K562 (cell line): Measurements from ENCODE around the gene RHOA. TPM values are rescaled to one million over a fixed set of nuclear protein-coding genes. Genes with fewer than 3 reads are reported as not detected.

Experiments
- ATAC-seq: fragments of 200-7000 bp; cut with Tn5 transposase; 3 replicates; pipeline ENCODE4 v1.9.1; 2020; ENCODE audit warnings: moderate library complexity
- BruUV-seq: library from RNA; stranded (reverse); fragments of 400-500 nt; replicated peaks from 2 replicates; lab custom pipeline; 2021; lab: Mats Ljungman, UMichigan
- CTCF ChIA-PET: fragments of 300-600 bp; formaldehyde crosslinking; extraction: SDS; loops from one replicate; lab custom pipeline; 2021; ENCODE audit warnings: low intra/inter-chr PET ratio; lab: Yijun Ruan, JAX
- POLR2A ChIA-PET: fragments of 300-600, 350-650 bp; sonication (Branson Sonifier 250); formaldehyde crosslinking; extraction: SDS; loops from one replicate; lab custom pipeline; 2021; ENCODE audit warnings: antibody characterized with exemption, inconsistent platforms; lab: Yijun Ruan, JAX
- DNase-seq, 4 experiments: peaks; one replicate each; pipeline versions ENCODE4 v3.0.0 to v3.0.0-alpha.2; 2011 to 2018; ENCODE audit warnings: low spot score in 3 of 4, mixed read lengths in 3 of 4; ENCODE audit errors: extremely low read depth in 1 of 4
- FAIRE-seq: peaks from 2 replicates; lab custom pipeline; 2011; peaks lifted over from hg19 to GRCh38; lab: Jason Lieb, UNC
- H2AFZ ChIP-seq: 2 replicates; pipeline ENCODE4 v1.6.0; 2011; ENCODE audit warnings: low read depth, low read length, control low read depth, inconsistent platforms
- H3K27ac ChIP-seq: fragments of 200-600 bp; 3 replicates; pipeline ENCODE4 v1.8.0; 2011; ENCODE audit warnings: low read depth, mild to moderate bottlenecking, control low read depth, inconsistent platforms, low read length, moderate library complexity, mixed read lengths; ENCODE audit errors: extremely low read depth
- H3K27me3 ChIP-seq, 2 experiments: fragments of 300-600 bp in 1 of 2; 2 replicates in 1 of 2; 3 replicates in 1 of 2; pipeline versions ENCODE4 v1.6.0 to v1.8.0; 2011; ENCODE audit warnings: inconsistent platforms in 2 of 2, low read length in 2 of 2, mild to moderate bottlenecking in 1 of 2, mixed read lengths in 1 of 2, moderate library complexity in 1 of 2; ENCODE audit not compliant: control insufficient read depth in 2 of 2, insufficient read depth in 2 of 2
- H3K36me3 ChIP-seq: fragments of 300-600 bp; 3 replicates; pipeline ENCODE4 v1.8.0; 2011; ENCODE audit warnings: mild to moderate bottlenecking, low read length, inconsistent platforms; ENCODE audit not compliant: control insufficient read depth, insufficient read depth
- H3K4me1 ChIP-seq, 2 experiments: fragments of 200-600 bp in 1 of 2; replicated peaks in 1 of 2; 2 replicates in 1 of 2; 3 replicates in 1 of 2; pipeline versions ENCODE4 v1.5.1 to v1.8.0; 2011; ENCODE audit warnings: inconsistent platforms in 2 of 2, low read length in 2 of 2, mild to moderate bottlenecking in 1 of 2, mixed read lengths in 1 of 2, moderate library complexity in 1 of 2; ENCODE audit not compliant: control insufficient read depth in 2 of 2, insufficient read depth in 2 of 2
- H3K4me2 ChIP-seq: 2 replicates; pipeline ENCODE4 v1.6.1; 2011; ENCODE audit warnings: low read length, control low read depth, inconsistent platforms, mixed read lengths; ENCODE audit not compliant: insufficient read depth
- H3K4me3 ChIP-seq: fragments of 200-600 bp; sonication (generic), shearing (Covaris generic); 2 replicates; pipeline ENCODE4 v1.5.1; 2016; ENCODE audit warnings: control low read depth, inconsistent platforms
- H3K79me2 ChIP-seq: fragments of 200-600 bp; 3 replicates; pipeline ENCODE4 v1.8.0; 2011; ENCODE audit warnings: low read length, inconsistent platforms; ENCODE audit not compliant: control insufficient read depth, insufficient read depth
- H3K9ac ChIP-seq, 2 experiments: 2 replicates each; pipeline versions ENCODE4 v1.6.0 to v1.6.1; 2011; ENCODE audit warnings: low read depth in 2 of 2, low read length in 2 of 2, control low read depth in 1 of 2, inconsistent platforms in 1 of 2, mild to moderate bottlenecking in 1 of 2, mixed read lengths in 1 of 2; ENCODE audit not compliant: insufficient read depth in 1 of 2
- H3K9me1 ChIP-seq: one replicate; pipeline ENCODE4 v1.6.0; 2011; ENCODE audit warnings: inconsistent platforms, mild to moderate bottlenecking, low read length, moderate library complexity; ENCODE audit not compliant: control insufficient read depth, insufficient read depth
- H3K9me3 ChIP-seq: replicated peaks from 2 replicates; pipeline ENCODE4 v1.5.1; 2011; ENCODE audit warnings: low read depth, low read length, inconsistent platforms; ENCODE audit not compliant: control insufficient read depth, insufficient read depth
- H4K20me1 ChIP-seq: replicated peaks from 2 replicates; pipeline ENCODE4 v1.6.1; 2011; ENCODE audit warnings: low read length, inconsistent platforms, mixed read lengths; ENCODE audit not compliant: control insufficient read depth, insufficient read depth
- BHLHE40 ChIP-seq: IDR thresholded peaks from 2 replicates; pipeline ENCODE4 v1.6.1; 2011; ENCODE audit warnings: low read length, improper control_type of control experiment
- CBFA2T2 ChIP-seq: fragments of 450-650 bp; conservative IDR thresholded peaks from 2 replicates; pipeline ENCODE4 v1.6.1; 2017; ENCODE audit warnings: mild to moderate bottlenecking
- GATAD2B ChIP-seq: fragments of 450-650 bp; IDR thresholded peaks from 2 replicates; pipeline ENCODE4 v1.6.1; 2017; ENCODE audit warnings: mild to moderate bottlenecking, borderline replicate concordance
- MNT ChIP-seq, 2 experiments: fragments of 450-650 bp; conservative IDR thresholded peaks; 2 replicates each; pipeline ENCODE4 v1.6.1; 2017; ENCODE audit warnings: mild to moderate bottlenecking in 2 of 2, moderate library complexity in 2 of 2
- POLR2AphosphoS5 ChIP-seq: IDR thresholded peaks from 2 replicates; pipeline ENCODE4 v1.6.1; 2011; ENCODE audit warnings: mild to moderate bottlenecking, low read depth, low read length, moderate library complexity; ENCODE audit not compliant: control insufficient read depth, insufficient read depth
- RAD51 ChIP-seq: fragments of 450-650 bp; IDR thresholded peaks from 2 replicates; pipeline ENCODE4 v1.7.1; 2016; ENCODE audit warnings: low read depth, mild to moderate bottlenecking, borderline replicate concordance
- RBM15 ChIP-seq: fragments of 200-400 bp; formaldehyde crosslinking; IDR thresholded peaks from 2 replicates; pipeline ENCODE4 v1.6.1; 2018; ENCODE audit warnings: mild to moderate bottlenecking, low read length, moderate library complexity; ENCODE audit not compliant: insufficient read depth
- TFE3 ChIP-seq: fragments of 450-650 bp; formaldehyde crosslinking; IDR thresholded peaks from 2 replicates; pipeline ENCODE4 v1.4.0; 2020; ENCODE audit warnings: mild to moderate bottlenecking, mixed read lengths
- USF1 ChIP-seq: sonication (generic); formaldehyde crosslinking; IDR thresholded peaks from 2 replicates; pipeline ENCODE4 v1.9.0; 2022; ENCODE audit warnings: mild to moderate bottlenecking, missing genetic modification reagents
- USF2 ChIP-seq: sonication (generic); formaldehyde crosslinking; IDR thresholded peaks from 2 replicates; pipeline ENCODE4 v1.5.0; 2020; ENCODE audit warnings: missing genetic modification reagents
- ZFX ChIP-seq: sonication (generic); formaldehyde crosslinking; IDR thresholded peaks from 2 replicates; pipeline ENCODE4 v1.8.0; 2022; ENCODE audit warnings: mild to moderate bottlenecking, missing genetic modification reagents, moderate library complexity
- WGBS: fragments of 100-300 bp; shearing (Covaris generic); methylation state at CpG from one replicate; pipeline ENCODE4 v1.1.6; 2016; ENCODE audit warnings: low coverage, mixed read lengths; ENCODE audit not compliant: insufficient coverage; ENCODE audit errors: missing lambda C conversion rate; 5-methylcytosine and 5-hydroxymethylcytosine counted together
- in situ Hi-C: fragments of 300-500 bp; cut with MboI; formaldehyde crosslinking; loops from 4 replicates; pipeline ENCODE4 v1.15.0; 2018; ENCODE audit warnings: inconsistent platforms, mixed read lengths
- intact Hi-C: fragments of 100-400 bp; cut with micrococcal nuclease; formaldehyde crosslinking; loops from 2 replicates; pipeline ENCODE4 v1.14.2; 2022
- polyA plus RNA-seq, 8 experiments: library from polyadenylated mRNA; depleted of rRNA in 4 of 8; stranded (reverse) in 5 of 8; unstranded in 3 of 8; fragments of >200 nt; fragmentation: Nextera tagmentation in 2 of 8; fragmentation: Illumina TruSeq in 1 of 8; extraction: Ambion mirVana in 2 of 8; extraction: Trizol in 1 of 8; gene quantifications; 2 replicates each; pipeline versions ENCODE4 v1.2.1 to v1.2.3, GENCODE V29; 2011 to 2014; ENCODE audit warnings: inconsistent platforms in 1 of 8, missing spikeins in 1 of 8
- total RNA-seq, 7 experiments: library from RNA; depleted of rRNA in 6 of 7; stranded (reverse); fragments of >200 nt in 6 of 7; fragmentation: Illumina TruSeq in 2 of 7; extraction: Trizol in 2 of 7; gene quantifications; 2 replicates each; pipeline versions ENCODE4 v1.2.1 to v1.2.3, GENCODE V29; 2011 to 2021; ENCODE audit warnings: low replicate concordance in 1 of 7

RHOA gene
- total and polyA plus RNA-seq, 9 of the 15 experiments (the other 6 are each of a cell fraction or from before 2014, with no cell fraction given): 136 to 540 (median 236) TPM

- peaks cover 51% of the 10 kb centered on the region for H3K79me2 ChIP-seq
- DNase-seq (peak in 2 of 4 experiments; percentile 4 to 32), FAIRE-seq (no peak), ATAC-seq (no peak)
- peaks cover 13% of the 10 kb centered on the region; the same call in 1 of the 2 replicates for H4K20me1 ChIP-seq
- CTCF ChIA-PET: no interaction called here
- 29% methylated on average over 6 of the region's 6 CpGs for WGBS
- H3K4me1 ChIP-seq: peaks cover 22 to 26% of the 10 kb centered on the region in 2 experiments; a peak in 4 of 5 replicates
- no peaks in the 10 kb centered on the region for H3K9me1 ChIP-seq
- 0 out of 2 replicates have a peak overlapping the region, but pooled peaks have one; percentile 24 for H2AFZ ChIP-seq
- no TSS peak for BruUV-seq
- peak overlapping the region; percentile 91 for H3K4me3 ChIP-seq
- H3K27ac ChIP-seq: peak overlapping the region; percentile 96; the same call in 1 of the 3 replicates
- H3K27me3 ChIP-seq: no peaks in the 10 kb centered on the region
- peak overlapping the region; percentile 94 for H3K4me2 ChIP-seq
- POLR2A ChIA-PET: interaction anchor here (0.8 to 1.2 kb wide), 2 partner anchors 15 to 16 kb away, joined by 5 to 8 read pairs; partner anchors contain the start of gene NICN1
- peaks cover 23% of the 10 kb centered on the region; the same call in 2 of the 3 replicates for H3K36me3 ChIP-seq
- in situ Hi-C loops (no loop called here), intact Hi-C loops (loop anchor here (2.0 kb wide), 1 partner anchor 73 kb away; the partner anchor contains the start of gene USP4)
- H3K9me3 ChIP-seq: no peaks in the 10 kb centered on the region
- peak overlapping the region; percentile 96; a peak in 3 of 4 replicates for H3K9ac ChIP-seq
- TF ChIP-seq CBFA2T2 (0 out of 2 replicates have a peak, but pooled peaks have one; percentile 11), GATAD2B (no peak), USF2 (CRISPR knock-in tag) (0 out of 2 replicates have a peak, but pooled peaks have one; percentile 18), RAD51 (peak; percentile 69), ZFX (CRISPR knock-in tag) (0 out of 2 replicates have a peak, but pooled peaks have one; percentile 24), USF1 (CRISPR knock-in tag) (peak; percentile 71), RBM15 (no peak), TFE3 (CRISPR knock-in tag) (peak; percentile 75), BHLHE40 (0 out of 2 replicates have a peak, but pooled peaks have one; percentile 7), MNT (conservative IDR thresholded peaks at IDR 0.05) (0 out of 4 replicates have a peak, but pooled peaks of 1 of the 2 experiments have one; percentile 21), POLR2AphosphoS5 (no peak)
Observed at GRCh38 chr3:49413338-49413734, 1.6 kb upstream of the RHOA start.
